HCT116 (cell line): ENCODE data around the gene H19. TPM values are rescaled to one million over a fixed set of nuclear protein-coding genes. Genes with fewer than 3 reads are reported as not detected.

Source experiments
- ATAC-seq: fragments of 200-7000 bp; cut with Tn5 transposase; 2 replicates; pipeline ENCODE4 v1.9.1; 2020; ENCODE audit warnings: mild to moderate bottlenecking, moderate library complexity
- BruUV-seq: library from RNA; stranded (reverse); fragments of 400-500 nt; replicated peaks from 2 replicates; lab custom pipeline; 2021; lab: Mats Ljungman, UMichigan
- CTCF ChIA-PET: fragments of 300-600 bp; sonication (Branson Sonifier 250); formaldehyde crosslinking; loops from one replicate; lab custom pipeline; 2021; ENCODE audit warnings: antibody characterized with exemption; lab: Charles Lee
- POLR2A ChIA-PET: fragments of 300-600, 350-600 bp; sonication (Branson Sonifier 250); formaldehyde crosslinking; loops from one replicate; lab custom pipeline; 2021; ENCODE audit warnings: antibody characterized with exemption; lab: Charles Lee
- RAD21 ChIA-PET, 2 experiments: fragments of 300-600 bp; sonication (Branson Sonifier 250); formaldehyde crosslinking; loops; one replicate each; lab custom pipeline; 2023; ENCODE audit warnings: low total read pairs in 2 of 2; ENCODE audit not compliant: uncharacterized antibody in 2 of 2, unreplicated experiment in 2 of 2, low non-redundant PET in 1 of 2; lab: Charles Lee
- DNase-seq: peaks from one replicate; pipeline ENCODE4 v3.0.0-alpha.2; 2010; ENCODE audit warnings: low read depth, low spot score
- H2AFZ ChIP-seq: fragments of 200-600 bp; shearing (Covaris generic), sonication (generic); 2 replicates; pipeline ENCODE4 v1.6.1; 2017; ENCODE audit warnings: low read depth, mixed run types, mixed read lengths, antibody characterized with exemption, low read length; ENCODE audit not compliant: poor library complexity, severe bottlenecking
- H3K27ac ChIP-seq: 2 replicates; pipeline ENCODE4 v1.5.1; 2012; ENCODE audit warnings: low read depth, low read length
- H3K27me3 ChIP-seq: fragments of 200-600 bp; sonication (generic); 2 replicates; pipeline ENCODE4 v1.6.1; 2016; ENCODE audit warnings: mixed run types, low read length, mixed read lengths; ENCODE audit not compliant: insufficient read depth
- H3K36me3 ChIP-seq, 2 experiments: fragments of 200-500 bp in 1 of 2; fragments of 200-600 bp in 1 of 2; sonication (Bioruptor generic) in 1 of 2; sonication (generic) in 1 of 2; 2 replicates each; pipeline versions ENCODE4 v1.5.1 to v1.6.1; 2014 to 2016; ENCODE audit warnings: low read length in 2 of 2, inconsistent platforms in 1 of 2, mixed read lengths in 1 of 2, mixed run types in 1 of 2; ENCODE audit not compliant: insufficient read depth in 2 of 2, control insufficient read depth in 1 of 2
- H3K4me1 ChIP-seq, 2 experiments: fragments of 200-600 bp in 1 of 2; sonication (generic) in 1 of 2; 2 replicates each; pipeline versions ENCODE4 v1.5.1 to v1.6.1; 2012 to 2017; ENCODE audit warnings: low read length in 2 of 2, inconsistent platforms in 1 of 2, mild to moderate bottlenecking in 1 of 2, mixed read lengths in 1 of 2, mixed run types in 1 of 2, moderate library complexity in 1 of 2; ENCODE audit not compliant: insufficient read depth in 2 of 2, control insufficient read depth in 1 of 2
- H3K4me2 ChIP-seq: fragments of 200-600 bp; sonication (generic); 2 replicates; pipeline ENCODE4 v1.6.1; 2017; ENCODE audit warnings: mixed run types, low read length, mixed read lengths
- H3K4me3 ChIP-seq, 2 experiments: fragments of 200-600 bp in 1 of 2; sonication (generic) in 1 of 2; replicated peaks in 1 of 2; 2 replicates each; pipeline ENCODE4 v1.5.1; 2011 to 2016; ENCODE audit warnings: low read length in 2 of 2, control low read depth in 1 of 2, low read depth in 1 of 2, mild to moderate bottlenecking in 1 of 2, mixed read lengths in 1 of 2, mixed run types in 1 of 2
- H3K79me2 ChIP-seq: fragments of 200-600 bp; sonication (generic); 2 replicates; pipeline ENCODE4 v1.6.1; 2017; ENCODE audit warnings: mild to moderate bottlenecking, mixed run types, low read length, moderate library complexity, mixed read lengths; ENCODE audit not compliant: insufficient read depth
- H3K9ac ChIP-seq: fragments of 200-600 bp; sonication (generic); 2 replicates; pipeline ENCODE4 v1.6.1; 2016; ENCODE audit warnings: low read length, mixed read lengths
- H3K9me2 ChIP-seq: fragments of 200-600 bp; sonication (generic), shearing (Covaris generic); 2 replicates; pipeline ENCODE4 v1.6.1; 2017; ENCODE audit warnings: mixed run types, mild to moderate bottlenecking, moderate library complexity; ENCODE audit not compliant: insufficient read depth
- H3K9me3 ChIP-seq, 2 experiments: fragments of 200-500 bp in 1 of 2; fragments of 200-600 bp in 1 of 2; sonication (Bioruptor generic) in 1 of 2; sonication (generic) in 1 of 2; 2 replicates each; pipeline ENCODE4 v1.6.1; 2014 to 2017; ENCODE audit warnings: low read length in 2 of 2, mixed read lengths in 2 of 2, inconsistent platforms in 1 of 2, low read depth in 1 of 2, mild to moderate bottlenecking in 1 of 2, mixed run types in 1 of 2, moderate library complexity in 1 of 2; ENCODE audit not compliant: control insufficient read depth in 1 of 2, insufficient read depth in 1 of 2
- H4K20me1 ChIP-seq: fragments of 200-600 bp; sonication (generic), shearing (Covaris generic); 2 replicates; pipeline ENCODE4 v1.6.1; 2017; ENCODE audit warnings: mixed run types, mild to moderate bottlenecking, moderate library complexity; ENCODE audit not compliant: insufficient read depth
- CBX3 ChIP-seq: IDR thresholded peaks from 2 replicates; pipeline ENCODE4 v1.6.1; 2012; ENCODE audit warnings: low read depth
- EZH2 ChIP-seq: fragments of 200-600 bp; sonication (generic); IDR thresholded peaks from 2 replicates; pipeline ENCODE4 v1.6.1; 2017; ENCODE audit warnings: antibody characterized with exemption, mixed run types
- POLR2A ChIP-seq: IDR thresholded peaks from 2 replicates; pipeline ENCODE4 v1.7.0; 2011; ENCODE audit warnings: borderline replicate concordance; ENCODE audit not compliant: insufficient read depth, insufficient read length; ENCODE audit errors: extremely low read depth
- POLR2AphosphoS5 ChIP-seq: IDR thresholded peaks from 2 replicates; pipeline ENCODE4 v1.6.1; 2011; ENCODE audit warnings: mild to moderate bottlenecking, low read depth, low read length, moderate library complexity
- RAD21 ChIP-seq: IDR thresholded peaks from 2 replicates; pipeline ENCODE4 v1.6.1; 2012; ENCODE audit warnings: low read depth, mild to moderate bottlenecking
- ZFX ChIP-seq: fragments of 450-650 bp; IDR thresholded peaks from 2 replicates; pipeline ENCODE4 v1.6.1; 2017
- ZNF274 ChIP-seq: fragments of 200-500 bp; sonication (Bioruptor generic); IDR thresholded peaks from 2 replicates; pipeline ENCODE4 v1.6.1; 2014; ENCODE audit warnings: mild to moderate bottlenecking, low read depth, low read length, inconsistent platforms
- intact Hi-C: fragments of 100-400 bp; cut with micrococcal nuclease; formaldehyde crosslinking; loops from 2 replicates; pipeline ENCODE4 v1.10.0; 2022
- total RNA-seq: library from RNA; stranded (reverse); gene quantifications from one replicate; pipeline ENCODE4 v1.2.1, GENCODE V29; 2021; ENCODE audit not compliant: unreplicated experiment
- TF ChIP-seq, protein P1 (sequence below): IDR thresholded peaks from 2 replicates; pipeline ENCODE4 v1.6.1; 2011; ENCODE audit warnings: mild to moderate bottlenecking, low read length, moderate library complexity; ENCODE audit not compliant: insufficient replicate concordance; ENCODE audit errors: extremely low read depth
- TF ChIP-seq, protein P2 (sequence below): IDR thresholded peaks from 2 replicates; pipeline ENCODE4 v1.6.1; 2012

The H19 gene
- total RNA-seq, 1 experiment from 2014 or later, result 10.5 TPM

DNA sequence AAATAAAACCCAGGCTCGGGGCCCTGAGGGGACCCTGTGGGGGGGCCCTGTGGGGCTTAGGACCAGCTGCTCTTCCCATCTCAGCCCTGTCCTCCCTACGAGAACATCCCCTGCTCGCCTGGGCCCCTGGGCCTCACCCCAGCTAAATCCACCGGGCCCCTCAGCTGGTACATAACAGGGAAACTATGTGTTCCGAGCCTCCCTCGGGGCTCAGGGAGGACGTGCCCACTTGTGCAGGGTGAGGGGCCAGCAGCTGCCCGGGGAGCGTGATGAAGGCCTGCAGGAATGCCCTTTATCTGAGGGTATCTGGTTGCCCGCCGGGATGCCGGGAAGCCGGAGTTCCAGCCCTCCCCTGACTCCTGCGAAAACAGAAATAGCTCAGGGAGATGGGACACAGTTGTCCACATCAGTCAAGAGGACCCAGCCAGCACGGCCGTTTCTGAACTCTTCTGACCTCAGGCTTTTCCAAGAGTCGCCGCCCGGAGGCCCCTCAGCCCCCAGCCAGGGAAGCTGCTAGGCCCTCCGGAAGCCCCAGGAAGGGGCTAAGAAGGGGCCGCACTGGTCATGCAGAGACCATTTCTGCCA lies 29.9 kb downstream of the H19 start:
- RAD21 ChIA-PET, result no interaction called here
- H3K36me3 ChIP-seq, result no peaks in the 10 kb centered on the region
- POLR2A ChIA-PET, result no interaction called here

GRCh38 chr11:1966531-1966930 lies 31.1 kb downstream of the H19 start:
- Histone ChIP-seq H3K36me3 (no peaks in the 10 kb centered on the region), H4K20me1 (no peaks in the 10 kb centered on the region), H3K27ac (no peak overlapping the region), H3K27me3 (no peaks in the 10 kb centered on the region), H3K9ac (no peak overlapping the region), H3K4me3 (no peak overlapping the region), H3K79me2 (no peaks in the 10 kb centered on the region), H3K9me3 (no peaks in the 10 kb centered on the region), H3K4me2 (no peak overlapping the region), H2AFZ (no peak overlapping the region), H3K4me1 (no peaks in the 10 kb centered on the region), H3K9me2 (no peaks in the 10 kb centered on the region)
- intact Hi-C loops, result no loop called here
- ChIA-PET CTCF (no interaction called here), RAD21 (no interaction called here), POLR2A (no interaction called here)
- DNase-seq, result no peak
- TF ChIP-seq, protein P1, sequence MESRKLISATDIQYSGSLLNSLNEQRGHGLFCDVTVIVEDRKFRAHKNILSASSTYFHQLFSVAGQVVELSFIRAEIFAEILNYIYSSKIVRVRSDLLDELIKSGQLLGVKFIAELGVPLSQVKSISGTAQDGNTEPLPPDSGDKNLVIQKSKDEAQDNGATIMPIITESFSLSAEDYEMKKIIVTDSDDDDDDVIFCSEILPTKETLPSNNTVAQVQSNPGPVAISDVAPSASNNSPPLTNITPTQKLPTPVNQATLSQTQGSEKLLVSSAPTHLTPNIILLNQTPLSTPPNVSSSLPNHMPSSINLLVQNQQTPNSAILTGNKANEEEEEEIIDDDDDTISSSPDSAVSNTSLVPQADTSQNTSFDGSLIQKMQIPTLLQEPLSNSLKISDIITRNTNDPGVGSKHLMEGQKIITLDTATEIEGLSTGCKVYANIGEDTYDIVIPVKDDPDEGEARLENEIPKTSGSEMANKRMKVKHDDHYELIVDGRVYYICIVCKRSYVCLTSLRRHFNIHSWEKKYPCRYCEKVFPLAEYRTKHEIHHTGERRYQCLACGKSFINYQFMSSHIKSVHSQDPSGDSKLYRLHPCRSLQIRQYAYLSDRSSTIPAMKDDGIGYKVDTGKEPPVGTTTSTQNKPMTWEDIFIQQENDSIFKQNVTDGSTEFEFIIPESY, result no peak
- TF ChIP-seq ZNF274 (no peak), CBX3 (no peak), RAD21 (no peak), POLR2AphosphoS5 (no peak), EZH2 (no peak)
- no peak for ATAC-seq
- no TSS peak for BruUV-seq

More for the DNA sequence above, 29.9 kb downstream of the H19 start:
- DNase-seq, result no peak
- Histone ChIP-seq H3K4me2 (no peak overlapping the region), H3K9me3 (no peaks in the 10 kb centered on the region), H3K4me3 (no peak overlapping the region), H2AFZ (no peak overlapping the region), H3K79me2 (no peaks in the 10 kb centered on the region), H3K9me2 (no peaks in the 10 kb centered on the region), H3K27me3 (no peaks in the 10 kb centered on the region), H3K27ac (no peak overlapping the region), H3K9ac (no peak overlapping the region), H3K4me1 (no peaks in the 10 kb centered on the region), H4K20me1 (no peaks in the 10 kb centered on the region)
- CTCF ChIA-PET, result no interaction called here
- ATAC-seq, result no peak
- intact Hi-C loops, result no loop called here
- no TSS peak for BruUV-seq
- TF ChIP-seq POLR2A (no peak), ZFX (no peak)
- TF ChIP-seq, protein P2, sequence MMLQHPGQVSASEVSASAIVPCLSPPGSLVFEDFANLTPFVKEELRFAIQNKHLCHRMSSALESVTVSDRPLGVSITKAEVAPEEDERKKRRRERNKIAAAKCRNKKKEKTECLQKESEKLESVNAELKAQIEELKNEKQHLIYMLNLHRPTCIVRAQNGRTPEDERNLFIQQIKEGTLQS, result no peak
